ENCODE results near the gene CFAP119. TPM values are rescaled to one million over a fixed set of nuclear protein-coding genes. Genes with fewer than 3 reads are reported as not detected.
A peak's percentile ranks its signal among the peaks of the same experiment; 100 is the strongest.

CFAP119 gene
- total and polyA plus RNA-seq, 9 of the 15 experiments (the other 6 are each of a cell fraction or from before 2014, with no cell fraction given), result 5.5 to 33.7 (median 9.6) TPM

GRCh38 chr16:30740364-30741251 is 21.3 kb downstream of the CFAP119 start:
- in situ Hi-C loops (cut with MboI), result no loop called here
- BruUV-seq (replicated peaks), result no TSS peak
- TF ChIP-seq PPARD (CRISPR knock-in tag; IDR thresholded peaks at IDR 0.05), result no peak
- 0 out of 2 replicates have a peak, but pooled peaks have one; percentile 11 for TF ChIP-seq CTBP1 (IDR thresholded peaks at IDR 0.05; ENCODE audit: borderline replicate concordance)
- TF ChIP-seq ZNF174 (CRISPR knock-in tag; IDR thresholded peaks at IDR 0.05), result no peak
- TF ChIP-seq ZNF121 (CRISPR knock-in tag; conservative IDR thresholded peaks at IDR 0.05), result no peak
- no peak for TF ChIP-seq ZNF133 (CRISPR knock-in tag; IDR thresholded peaks at IDR 0.05)
- TF ChIP-seq RAD51 (IDR thresholded peaks at IDR 0.05; ENCODE audit: borderline replicate concordance, low read depth), result 0 out of 2 replicates have a peak, but pooled peaks have one; percentile 6
- no peak for TF ChIP-seq MED1 (CRISPR knock-in tag; IDR thresholded peaks at IDR 0.05; ENCODE audit: borderline replicate concordance)
- no peak for TF ChIP-seq TCF7L2 (IDR thresholded peaks at IDR 0.05; ENCODE audit: low read depth, low read length)
- no peak for TF ChIP-seq RBM39 (optimal IDR thresholded peaks at IDR 0.05; ENCODE audit: low read depth, low read length)
- TF ChIP-seq ZBTB26 (CRISPR knock-in tag; IDR thresholded peaks at IDR 0.05), result no peak
- no peak for TF ChIP-seq ELF2 (CRISPR knock-in tag; IDR thresholded peaks at IDR 0.05)
- TF ChIP-seq MBD1 (CRISPR knock-in tag; IDR thresholded peaks at IDR 0.05), result no peak
- TF ChIP-seq MIER1 (IDR thresholded peaks at IDR 0.05; ENCODE audit: low read depth), result no peak
- no peak for TF ChIP-seq NKRF (IDR thresholded peaks at IDR 0.05; ENCODE audit: borderline replicate concordance)
- TF ChIP-seq LCOR (CRISPR knock-in tag; IDR thresholded peaks at IDR 0.05), result no peak
- TF ChIP-seq STAT5A (IDR thresholded peaks at IDR 0.05; ENCODE audit: borderline replicate concordance, low read length), result no peak
- no peak for TF ChIP-seq TAF9B (IDR thresholded peaks at IDR 0.05; ENCODE audit: partially characterized antibody)
- no peak for TF ChIP-seq PCBP2 (IDR thresholded peaks at IDR 0.05; ENCODE audit: low read depth, low read length, poor library complexity, severe bottlenecking)

More at GRCh38 chr16:30740364-30741251, 21.3 kb downstream of the CFAP119 start:
- CTCF ChIA-PET (ENCODE audit: low intra/inter-chr PET ratio), result interaction anchor here (0.6 kb wide), 1 partner anchor 10 kb away, joined by 3 read pairs; no protein-coding TSS in a partner anchor
- H3K4me1 ChIP-seq (replicated peaks in 1 of 2; ENCODE audit: control insufficient read depth in 2 of 2, insufficient read depth in 2 of 2, low read length in 2 of 2), result peaks cover 10 to 23% of the 10 kb centered on the region in 2 experiments; a peak in 4 of 5 replicates
- H4K20me1 ChIP-seq (replicated peaks; ENCODE audit: control insufficient read depth, insufficient read depth, low read length), result no peaks in the 10 kb centered on the region
- H3K4me3 ChIP-seq, result no peak overlapping the region
- ATAC-seq, result peak; percentile 90
- H3K9ac ChIP-seq (ENCODE audit: insufficient read depth in 1 of 2, low read depth in 2 of 2, low read length in 2 of 2), result no peak overlapping the region
- intact Hi-C loops (cut with micrococcal nuclease), result no loop called here
- POLR2A ChIA-PET, result interaction anchor here (0.5 to 1.0 kb wide), 3 partner anchors 10 to 104 kb away, joined by 3 read pairs; no protein-coding TSS in a partner anchor
- WGBS (ENCODE audit: insufficient coverage, low coverage, missing lambda C conversion rate), result 69% methylated on average over 7 of the region's 8 CpGs
- H3K9me3 ChIP-seq (replicated peaks; ENCODE audit: control insufficient read depth, insufficient read depth, low read depth, low read length), result no peaks in the 10 kb centered on the region
- FAIRE-seq, result peak; percentile 80
- no peaks in the 10 kb centered on the region for H3K27me3 ChIP-seq (ENCODE audit: control insufficient read depth in 2 of 2, insufficient read depth in 2 of 2, low read length in 2 of 2)
- H3K4me2 ChIP-seq (ENCODE audit: insufficient read depth, low read length), result no peak overlapping the region
- peak; percentile 54 to 74 (median 68) for DNase-seq (ENCODE audit: extremely low read depth in 1 of 4, low spot score in 3 of 4)
- peaks cover 5% of the 10 kb centered on the region for H3K9me1 ChIP-seq (ENCODE audit: control insufficient read depth, insufficient read depth, low read length)
- H3K36me3 ChIP-seq (ENCODE audit: control insufficient read depth, insufficient read depth, low read length), result peaks cover 95% of the 10 kb centered on the region
- H3K27ac ChIP-seq (ENCODE audit: extremely low read depth, low read depth, low read length), result no peak overlapping the region; the same call in 2 of the 3 replicates
- no peaks in the 10 kb centered on the region; the same call in 2 of the 3 replicates for H3K79me2 ChIP-seq (ENCODE audit: control insufficient read depth, insufficient read depth, low read length)
- no peak overlapping the region for H2AFZ ChIP-seq (ENCODE audit: low read depth, low read length)

Measured in K562 (cell line).